ENCODE data around the gene ANAPC16. TPM values are rescaled to one million over a fixed set of nuclear protein-coding genes. Genes with fewer than 3 reads are reported as not detected.

The ANAPC16 gene
- total and polyA plus RNA-seq, 2 of the 4 experiments (the other 2 are of a cell fraction) = 25.2 to 26.3 TPM

DNA sequence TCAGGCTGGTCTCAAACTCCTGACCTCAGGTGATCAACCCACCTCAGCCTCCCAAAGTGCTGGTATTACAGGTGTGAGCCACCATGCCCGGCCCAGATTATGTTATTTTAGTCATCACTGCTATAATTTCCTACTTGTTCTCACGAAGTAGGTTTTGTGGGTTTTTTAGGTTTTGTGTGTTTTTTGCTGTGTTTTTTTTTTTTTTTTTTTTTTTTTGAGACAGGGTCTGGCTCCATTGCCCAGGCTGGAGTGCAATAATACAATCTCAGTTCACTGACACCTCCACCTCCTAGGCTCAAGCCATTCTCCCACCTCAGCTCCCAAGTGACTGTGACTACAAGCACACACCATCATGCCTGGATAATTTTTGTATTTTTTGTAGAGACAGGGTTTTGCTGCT is 20.9 kb upstream of the ANAPC16 start:
- Histone ChIP-seq H2AFZ (replicated peaks; ENCODE audit: low read length, poor library complexity) (no peak overlapping the region), H2BK120ac (ENCODE audit: low read depth, low read length) (no peak overlapping the region), H3K27me3 (ENCODE audit: control insufficient read depth, insufficient read depth, low read length) (no peaks in the 10 kb centered on the region), H4K8ac (ENCODE audit: low read depth in 2 of 2, low read length in 2 of 2) (no peak overlapping the region), H2BK20ac (ENCODE audit: low read depth, low read length) (no peak overlapping the region), H3K9me3 (ENCODE audit: control insufficient read depth, insufficient read depth, low read length) (no peaks in the 10 kb centered on the region), H2AK9ac (replicated peaks; ENCODE audit: low read depth, low read length, poor library complexity) (no peak overlapping the region), H3K9me1 (ENCODE audit: insufficient read depth, low read length) (no peaks in the 10 kb centered on the region), H3K56ac (ENCODE audit: extremely low read depth, insufficient read depth, low read length) (no peak overlapping the region), H3K23ac (ENCODE audit: low read depth, low read length) (no peak overlapping the region), H4K20me1 (ENCODE audit: insufficient read depth, low read length) (no peaks in the 10 kb centered on the region), H3K79me1 (ENCODE audit: low read depth in 1 of 2, low read length in 2 of 2) (no peaks in the 10 kb centered on the region; a peak in 1 of 4 replicates), H3K9ac (ENCODE audit: low read depth, low read length) (no peak overlapping the region), H3K27ac (ENCODE audit: insufficient read depth, low read length) (no peak overlapping the region), H4K5ac (ENCODE audit: low read depth, low read length) (no peak overlapping the region), H2AK5ac (ENCODE audit: low read depth, low read length) (no peak overlapping the region), H2BK5ac (ENCODE audit: low read depth, low read length, poor library complexity, severe bottlenecking) (no peak overlapping the region), H3K4ac (ENCODE audit: low read depth, low read length) (no peak overlapping the region), H3K36me3 (ENCODE audit: control insufficient read depth, insufficient read depth, low read length) (peaks cover 15% of the 10 kb centered on the region), H3K14ac (replicated peaks; ENCODE audit: low read depth, low read length) (no peak overlapping the region), H2BK15ac (ENCODE audit: low read depth, low read length) (no peak overlapping the region), H3K4me1 (ENCODE audit: control insufficient read depth, insufficient read depth, low read length) (no peaks in the 10 kb centered on the region), H3K4me3 (ENCODE audit: insufficient read depth, low read depth, low read length) (no peak overlapping the region), H4K91ac (ENCODE audit: insufficient read depth, low read depth, low read length) (no peak overlapping the region), H3K4me2 (ENCODE audit: low read depth, low read length) (no peak overlapping the region), H3K18ac (ENCODE audit: low read depth, low read length) (no peak overlapping the region)
- in situ Hi-C loops (cut with MboI; ENCODE audit: low sequenced_read_pairs) (no loop called here), dilution Hi-C loops (cut with HindIII; ENCODE audit: low sequenced_read_pairs, unreplicated experiment) (no loop called here), intact Hi-C loops (cut with micrococcal nuclease) (no loop called here)
- no CpG with 5 or more reads among the region's 2 CpGs for WGBS, 2 experiments (ENCODE audit: extremely low coverage in 2 of 2, insufficient read length in 1 of 2)
- no TSS peak for BruUV-seq (replicated peaks)
- TF ChIP-seq, protein P1, sequence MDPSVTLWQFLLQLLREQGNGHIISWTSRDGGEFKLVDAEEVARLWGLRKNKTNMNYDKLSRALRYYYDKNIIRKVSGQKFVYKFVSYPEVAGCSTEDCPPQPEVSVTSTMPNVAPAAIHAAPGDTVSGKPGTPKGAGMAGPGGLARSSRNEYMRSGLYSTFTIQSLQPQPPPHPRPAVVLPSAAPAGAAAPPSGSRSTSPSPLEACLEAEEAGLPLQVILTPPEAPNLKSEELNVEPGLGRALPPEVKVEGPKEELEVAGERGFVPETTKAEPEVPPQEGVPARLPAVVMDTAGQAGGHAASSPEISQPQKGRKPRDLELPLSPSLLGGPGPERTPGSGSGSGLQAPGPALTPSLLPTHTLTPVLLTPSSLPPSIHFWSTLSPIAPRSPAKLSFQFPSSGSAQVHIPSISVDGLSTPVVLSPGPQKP (IDR thresholded peaks at IDR 0.05; ENCODE audit: borderline replicate concordance, low read depth, low read length) = no peak
- no peak for TF ChIP-seq SMC3 (IDR thresholded peaks at IDR 0.05; ENCODE audit: low read depth, low read length)
- TF ChIP-seq CHD1 (IDR thresholded peaks at IDR 0.05; ENCODE audit: low read depth, low read length) = no peak
- TF ChIP-seq RFX5 (IDR thresholded peaks at IDR 0.05; ENCODE audit: low read depth, low read length) = no peak
- TF ChIP-seq MAFK (IDR thresholded peaks at IDR 0.05; ENCODE audit: low read depth, low read length) = no peak
- no peak for TF ChIP-seq FOS (IDR thresholded peaks at IDR 0.05; ENCODE audit: low read depth, low read length)
- TF ChIP-seq MAZ (IDR thresholded peaks at IDR 0.05; ENCODE audit: borderline replicate concordance, low read depth, low read length) = no peak
- POLR2A ChIA-PET (ENCODE audit: unreplicated experiment) = no interaction called here
- CTCF ChIA-PET = no interaction called here
- ATAC-seq (ENCODE audit: low read depth) = no peak
- no peak for DNase-seq
